Caki2 (cell line): ENCODE measurements around the gene CKM. TPM values are rescaled to one million over a fixed set of nuclear protein-coding genes. Genes with fewer than 3 reads are reported as not detected.

Source experiments
- DNase-seq: peaks from one replicate; pipeline ENCODE4 v3.0.0-alpha.2; 2015; ENCODE audit warnings: low read depth
- in situ Hi-C: cut with HindIII; loops from 2 replicates; pipeline ENCODE4 v1.10.0; 2016; ENCODE audit warnings: low sequenced_read_pairs, low pct_unique_long_range_greater_than_20kb, mixed read lengths
- total RNA-seq: library from RNA; depleted of rRNA; stranded (reverse); fragments of >200 nt; shearing (Covaris generic); gene quantifications from 2 replicates; pipeline ENCODE4 v1.2.3, GENCODE V29; 2014; ENCODE audit warnings: low replicate concordance

The CKM gene
- total RNA-seq, 1 experiment from 2014 or later = not detected

DNA sequence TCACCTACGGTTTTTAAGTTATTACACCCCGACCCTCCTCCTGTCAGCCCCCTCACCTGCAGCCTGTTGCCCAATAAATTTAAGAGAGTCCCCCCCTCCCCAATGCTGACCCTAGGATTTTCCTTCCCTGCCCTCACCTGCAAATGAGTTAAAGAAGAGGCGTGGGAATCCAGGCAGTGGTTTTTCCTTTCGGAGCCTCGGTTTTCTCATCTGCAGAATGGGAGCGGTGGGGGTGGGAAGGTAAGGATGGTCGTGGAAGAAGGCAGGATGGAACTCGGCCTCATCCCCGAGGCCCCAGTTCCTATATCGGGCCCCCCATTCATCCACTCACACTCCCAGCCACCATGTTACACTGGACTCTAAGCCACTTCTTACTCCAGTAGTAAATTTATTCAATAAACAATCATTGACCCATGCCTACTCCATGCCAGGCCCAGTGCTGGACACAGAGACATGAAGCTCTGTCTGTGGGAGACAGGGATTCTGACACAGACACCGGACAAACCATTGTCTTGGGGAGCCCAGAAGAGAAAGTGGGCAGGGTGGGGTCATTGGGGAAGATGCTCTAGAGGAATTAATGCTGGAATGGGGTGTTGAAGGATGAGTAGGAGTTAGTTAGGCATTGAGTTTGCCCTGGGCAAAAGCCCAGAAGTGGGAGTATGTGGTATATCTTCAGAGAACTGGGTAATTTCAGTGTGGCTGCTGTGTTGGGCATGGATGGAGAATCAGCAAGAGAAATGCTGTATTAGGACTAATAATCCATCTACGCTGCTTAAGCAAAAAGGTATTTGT lies 19.2 kb downstream of the CKM start:
- in situ Hi-C loops = no loop called here
- no peak for DNase-seq

DNA sequence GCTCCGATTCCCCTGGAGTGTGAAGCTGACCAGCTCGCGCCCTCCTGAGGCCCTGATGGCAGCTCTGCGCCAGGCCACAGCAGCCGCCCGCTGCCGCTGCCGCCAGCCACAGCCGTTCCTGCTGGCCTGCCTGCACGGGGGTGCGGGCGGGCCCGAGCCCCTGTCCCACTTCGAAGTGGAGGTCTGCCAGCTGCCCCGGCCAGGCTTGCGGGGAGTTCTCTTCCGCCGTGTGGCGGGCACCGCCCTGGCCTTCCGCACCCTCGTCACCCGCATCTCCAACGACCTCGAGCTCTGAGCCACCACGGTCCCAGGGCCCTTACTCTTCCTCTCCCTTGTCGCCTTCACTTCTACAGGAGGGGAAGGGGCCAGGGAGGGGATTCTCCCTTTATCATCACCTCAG lies 20.3 kb downstream of the CKM start:
- no peak for DNase-seq
- in situ Hi-C loops = no loop called here

DNA sequence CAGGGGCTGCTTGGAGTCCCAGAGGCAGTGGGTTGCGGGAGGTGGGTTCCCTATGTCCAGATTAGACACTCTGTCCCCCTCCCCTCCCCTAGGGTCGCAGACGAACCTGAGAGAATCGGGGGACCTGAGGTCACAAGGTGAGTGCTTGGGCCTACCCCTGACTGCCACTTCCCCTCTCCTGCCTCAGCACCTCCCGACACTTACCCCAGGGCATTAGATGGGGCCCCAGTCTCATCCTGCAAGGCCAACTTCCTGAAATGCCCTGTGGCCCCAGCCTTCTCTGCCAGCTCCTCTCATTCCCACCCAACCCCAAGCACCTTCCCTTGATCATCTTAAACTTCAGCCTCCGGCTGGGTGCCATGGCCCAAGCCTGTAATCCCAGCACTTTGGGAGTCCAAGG lies 23.0 kb downstream of the CKM start:
- no peak for DNase-seq
- in situ Hi-C loops = no loop called here

DNA sequence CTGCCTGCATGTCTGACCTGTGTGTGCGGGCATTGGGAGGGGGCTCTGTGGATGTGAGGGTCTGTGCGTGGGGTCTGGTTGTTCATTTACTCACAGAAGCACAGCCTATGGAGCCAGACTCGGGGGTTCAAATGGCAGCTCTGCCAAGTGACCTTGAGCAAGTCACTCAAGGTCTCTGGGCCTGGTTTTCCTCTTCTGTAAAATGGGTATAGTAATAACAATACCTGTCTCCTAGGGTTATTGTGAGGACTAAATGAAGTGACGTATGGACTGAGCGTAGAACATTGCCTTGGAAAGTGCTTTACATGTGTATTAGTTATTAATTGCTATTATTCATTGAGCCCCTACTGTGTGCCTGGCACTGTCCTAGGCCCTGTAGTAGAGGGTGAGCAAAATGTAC lies 24.4 kb downstream of the CKM start:
- in situ Hi-C loops = no loop called here
- DNase-seq = no peak

DNA sequence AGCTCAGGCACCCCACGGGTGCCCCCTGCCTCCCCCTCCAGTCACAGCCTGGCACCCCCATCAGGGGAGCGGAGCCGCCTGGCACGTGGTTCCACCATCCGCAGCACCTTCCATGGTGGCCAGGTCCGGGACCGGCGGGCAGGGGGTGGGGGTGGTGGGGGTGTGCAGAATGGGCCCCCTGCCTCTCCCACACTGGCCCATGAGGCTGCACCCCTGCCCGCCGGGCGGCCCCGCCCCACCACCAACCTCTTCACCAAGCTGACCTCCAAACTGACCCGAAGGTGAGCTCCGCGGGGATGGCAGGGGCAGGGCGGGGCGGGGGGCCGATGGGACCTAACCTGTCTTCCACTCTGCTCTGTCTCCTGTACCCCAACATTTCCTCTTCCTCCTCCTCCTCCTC lies 25.0 kb downstream of the CKM start:
- no peak for DNase-seq
- in situ Hi-C loops = no loop called here

DNA sequence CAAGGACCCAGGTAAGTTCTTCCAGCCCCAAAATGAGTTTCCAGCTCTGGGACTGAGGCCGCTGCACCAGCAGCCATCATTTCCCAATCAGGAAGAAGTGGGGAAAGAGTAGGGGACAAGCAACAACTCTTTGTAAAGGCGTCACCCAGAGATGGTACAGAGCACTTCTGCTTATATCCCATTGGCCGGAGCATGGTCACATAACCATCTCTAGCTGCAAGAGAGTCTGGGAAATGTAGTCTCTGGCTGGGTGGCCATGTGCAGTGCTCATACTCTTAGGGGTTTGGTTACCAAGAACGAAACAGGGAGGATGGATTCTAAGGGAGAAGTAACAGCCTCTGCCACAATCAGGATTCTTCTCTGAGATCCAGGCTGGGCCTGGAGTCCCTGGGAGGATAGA lies 26.3 kb downstream of the CKM start:
- DNase-seq = no peak
- in situ Hi-C loops = no loop called here

DNA sequence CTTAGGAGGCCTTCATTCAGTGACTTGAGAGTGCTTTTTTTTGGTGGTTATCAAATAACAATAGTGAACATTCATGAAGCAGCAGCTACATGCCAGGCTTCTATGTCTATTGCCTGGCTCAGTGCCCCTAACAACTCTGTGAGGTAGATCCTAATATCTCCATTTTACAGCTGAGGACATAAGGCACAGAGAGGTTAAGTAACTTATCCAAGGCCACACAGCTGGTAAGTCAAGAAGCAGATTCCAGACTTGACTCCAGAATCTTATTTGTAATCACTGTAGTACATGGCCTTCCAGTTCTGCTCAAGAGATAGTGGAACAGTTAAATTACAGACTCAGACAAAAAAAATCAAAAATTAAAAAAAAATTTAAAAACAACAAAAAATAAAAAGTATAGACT lies 26.8 kb downstream of the CKM start:
- DNase-seq = no peak
- in situ Hi-C loops = no loop called here

DNA sequence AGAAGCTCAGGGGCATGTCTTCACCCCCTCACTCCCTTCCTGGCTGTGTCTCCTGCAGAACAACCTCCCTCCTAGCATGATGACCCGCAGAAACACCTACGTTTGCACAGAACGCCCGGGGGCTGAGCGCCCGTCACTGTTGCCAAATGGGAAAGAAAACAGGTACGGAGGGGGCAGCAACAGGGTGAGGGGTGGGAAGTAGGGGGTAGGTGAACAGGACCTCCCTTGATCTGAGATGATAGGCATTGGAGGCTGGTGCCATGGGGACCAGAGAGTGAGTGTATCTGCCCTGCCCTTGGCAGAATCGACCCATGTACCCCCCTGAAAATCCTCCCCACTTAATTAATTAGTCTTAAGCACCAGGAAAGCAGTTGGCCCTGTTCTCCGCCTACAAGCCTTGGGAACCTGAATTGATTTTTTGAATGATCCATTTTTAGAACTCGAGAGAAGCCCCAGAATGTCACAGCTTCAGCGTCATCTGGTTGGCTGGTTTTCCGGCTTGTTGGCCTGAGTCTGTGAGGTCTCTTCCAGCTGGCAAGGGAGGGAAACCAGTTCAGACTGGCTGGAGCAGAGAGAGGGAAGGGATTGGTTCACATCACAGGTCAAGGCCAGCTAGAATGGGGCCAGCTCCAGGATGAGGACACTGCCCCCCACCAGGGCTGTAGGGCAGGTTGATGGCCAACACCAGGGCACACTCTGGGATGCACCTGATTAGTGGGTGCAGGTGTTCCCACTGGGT lies 28.2 kb downstream of the CKM start:
- DNase-seq = no peak
- in situ Hi-C loops = no loop called here

DNA sequence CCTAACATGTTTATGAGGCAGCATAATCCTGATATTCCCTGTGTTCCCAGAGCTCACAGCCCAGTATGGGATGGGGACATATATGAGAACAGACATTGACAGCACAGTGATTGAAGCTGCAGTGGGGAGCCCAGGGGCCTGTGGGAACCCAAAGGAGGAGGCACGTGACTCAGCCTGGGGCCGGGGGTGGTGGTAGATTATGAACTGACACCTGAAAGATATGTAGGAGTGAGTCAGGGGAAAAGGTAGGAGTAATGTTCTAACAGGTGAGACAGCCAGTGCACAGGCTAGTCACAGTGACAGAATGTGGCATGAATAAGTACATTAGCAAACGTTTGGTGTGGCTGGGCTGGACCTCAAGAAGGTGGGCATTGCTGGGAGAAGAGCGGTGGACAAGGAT lies 29.0 kb downstream of the CKM start:
- in situ Hi-C loops = no loop called here
- DNase-seq = no peak

DNA sequence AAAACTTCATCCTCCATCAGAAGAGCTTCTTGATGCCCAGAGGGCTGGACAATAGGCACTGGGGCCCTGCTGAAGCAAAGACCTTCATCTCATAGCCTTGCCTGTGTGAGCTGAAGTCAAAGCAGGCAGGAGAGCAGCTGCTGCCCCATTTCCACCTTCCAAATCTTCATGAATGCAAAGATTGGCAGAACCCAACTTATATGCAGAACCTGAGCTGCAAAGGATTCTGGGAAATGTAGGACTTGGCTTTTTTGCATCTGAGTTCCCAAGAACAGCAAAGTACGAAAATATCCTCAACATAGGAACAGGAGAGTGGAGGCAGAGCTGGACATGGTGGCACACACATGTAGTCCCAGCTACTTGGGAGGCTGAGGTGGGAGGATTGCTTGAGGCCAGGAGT lies 30.8 kb downstream of the CKM start:
- DNase-seq = no peak
- in situ Hi-C loops = no loop called here

DNA sequence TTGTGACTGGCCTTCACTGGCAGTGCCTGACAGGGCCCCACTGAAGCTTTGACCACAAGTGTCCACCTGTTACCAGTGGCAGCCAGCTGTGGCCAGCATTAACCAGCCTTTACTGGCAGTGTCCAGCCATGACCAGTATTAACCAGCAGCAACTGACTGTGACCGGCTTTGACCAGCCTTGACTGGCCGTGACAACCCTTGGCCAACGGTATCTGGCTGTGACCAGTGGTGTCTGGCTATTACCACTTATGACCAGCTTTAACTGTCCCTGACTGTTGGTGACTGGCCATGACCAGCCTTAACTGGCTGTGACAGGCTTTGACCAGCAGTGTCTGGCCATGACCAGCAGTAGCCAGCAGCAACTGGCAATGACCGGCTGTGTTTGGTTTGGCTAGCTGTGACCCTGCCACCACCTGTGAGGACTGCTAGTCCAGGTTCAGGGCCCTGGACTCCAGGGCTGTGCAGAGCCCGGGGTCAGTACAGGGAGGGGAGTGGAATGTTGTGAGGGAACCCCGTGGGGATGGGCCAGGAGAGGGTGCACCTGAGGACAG lies 32.2 kb downstream of the CKM start:
- in situ Hi-C loops = no loop called here
- no peak for DNase-seq

DNA sequence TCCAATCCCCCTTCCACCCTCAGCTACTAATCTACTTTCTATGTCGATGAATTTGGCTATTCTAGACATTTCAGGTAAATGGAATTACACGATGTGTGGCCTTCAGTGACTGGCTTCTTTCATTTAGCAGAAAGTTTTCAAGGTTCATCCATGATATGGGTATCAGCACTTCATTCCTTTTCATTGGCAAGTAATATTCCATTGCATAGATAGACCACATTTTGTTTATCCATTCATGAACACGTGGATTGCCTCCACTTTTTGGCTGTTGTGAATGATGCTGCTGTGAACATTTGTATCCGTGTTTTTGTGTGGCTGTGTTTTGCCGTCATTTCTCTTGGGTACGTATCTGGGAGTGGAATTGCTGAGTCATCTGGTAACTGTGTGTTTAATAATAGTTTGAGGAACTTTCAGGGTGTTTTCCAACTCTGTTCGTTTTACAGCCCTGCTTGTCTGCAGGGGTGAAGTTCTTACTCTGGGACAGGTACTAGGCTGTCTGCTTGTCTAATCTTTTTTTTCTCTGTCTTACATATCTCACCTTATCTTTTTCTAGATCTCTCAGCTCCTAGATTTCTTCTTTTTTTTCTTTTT lies 39.1 kb downstream of the CKM start:
- in situ Hi-C loops = no loop called here
- no peak for DNase-seq

DNA sequence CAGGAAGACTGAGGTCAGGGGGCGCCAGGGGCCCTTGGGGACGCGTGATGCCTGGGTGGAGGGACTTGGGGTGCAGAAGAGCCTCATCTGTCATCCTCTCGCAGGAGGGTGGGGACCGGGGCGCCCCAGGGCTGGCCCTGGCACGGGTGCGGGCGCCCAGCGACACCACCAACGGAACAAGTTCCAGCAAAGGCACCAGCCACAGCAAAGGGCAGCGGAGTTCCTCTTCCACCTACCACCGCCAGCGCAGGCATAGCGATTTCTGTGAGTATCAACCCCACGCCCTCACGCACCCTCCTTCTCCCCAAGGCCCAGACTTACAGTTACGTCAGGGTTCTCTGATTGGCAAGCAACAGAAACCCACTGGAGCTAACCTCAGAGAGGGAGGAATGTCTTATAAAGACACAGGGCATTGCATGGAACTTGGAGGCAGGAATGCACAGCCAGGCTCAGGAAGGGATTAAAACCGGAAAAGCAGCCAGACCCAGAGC lies 42.2 kb downstream of the CKM start:
- in situ Hi-C loops = no loop called here
- DNase-seq = no peak

DNA sequence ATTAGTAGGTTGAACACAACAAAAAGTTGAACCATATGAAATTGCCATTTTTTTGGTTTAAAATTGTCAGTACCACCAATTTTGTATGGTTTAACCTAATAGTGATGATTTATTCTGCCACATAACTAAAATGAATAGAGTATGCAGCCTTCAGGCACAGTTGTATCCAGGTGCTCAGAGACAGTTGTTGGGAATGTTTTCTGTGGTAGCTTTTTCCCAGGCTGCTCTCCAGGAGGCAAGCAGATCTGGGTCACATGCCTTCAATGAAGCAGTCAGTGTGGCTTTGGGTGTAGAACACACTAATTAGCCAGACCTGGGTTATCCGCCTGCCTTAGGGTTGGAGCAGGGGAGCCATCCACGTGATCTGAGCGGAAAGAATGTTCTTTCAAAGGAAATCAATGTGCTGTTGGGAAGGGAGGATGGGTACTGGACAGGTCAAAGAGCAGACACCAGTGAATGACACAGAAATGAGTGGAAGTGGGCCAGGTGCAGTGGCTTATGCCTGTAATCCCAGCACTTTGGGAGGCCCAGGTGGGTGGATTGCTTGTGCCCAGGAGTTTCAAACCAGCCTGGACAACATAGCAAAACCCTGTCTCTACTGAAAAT lies 43.0 kb downstream of the CKM start:
- in situ Hi-C loops = no loop called here
- no peak for DNase-seq

DNA sequence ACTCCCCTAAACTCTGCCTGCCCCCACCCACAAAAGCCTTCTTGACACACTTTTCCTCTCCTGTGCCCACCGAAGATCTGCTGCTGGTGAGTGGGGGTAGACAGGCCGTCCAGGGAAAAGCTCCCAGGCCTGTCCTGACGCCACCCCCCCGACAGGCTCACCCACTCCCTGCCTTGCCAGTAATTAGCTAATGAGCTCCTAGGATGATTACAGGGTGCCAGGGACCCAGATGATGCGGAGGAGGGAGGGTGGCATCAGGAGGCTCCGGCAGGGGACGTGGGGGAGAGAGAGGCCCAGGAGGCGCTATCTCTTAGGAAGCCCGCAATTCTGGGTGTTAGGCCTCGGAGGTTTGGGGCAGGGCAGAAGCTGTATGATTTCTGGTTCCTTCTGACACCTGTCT lies 44.6 kb downstream of the CKM start:
- DNase-seq = no peak
- in situ Hi-C loops = no loop called here

DNA sequence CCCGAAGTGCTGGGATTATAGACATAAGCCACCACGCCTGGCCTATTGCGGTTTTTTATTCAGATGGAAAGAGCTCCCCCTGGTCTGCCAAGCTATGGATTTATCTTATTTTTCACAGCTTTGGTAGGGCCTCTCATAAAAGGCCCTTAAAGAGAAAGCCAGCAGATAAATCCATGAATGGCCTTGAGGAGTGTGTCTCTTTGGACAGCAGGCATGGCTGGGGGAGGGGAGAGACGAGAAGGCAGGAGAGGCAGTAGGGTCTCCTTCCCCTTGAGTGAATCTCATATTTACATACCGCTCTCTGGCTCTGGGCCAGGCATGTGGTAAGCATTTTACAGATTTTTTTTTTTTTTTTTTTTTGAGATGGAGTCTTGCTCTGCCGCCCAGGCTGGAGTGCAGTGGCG lies 46.4 kb downstream of the CKM start:
- no peak for DNase-seq
- in situ Hi-C loops = no loop called here

DNA sequence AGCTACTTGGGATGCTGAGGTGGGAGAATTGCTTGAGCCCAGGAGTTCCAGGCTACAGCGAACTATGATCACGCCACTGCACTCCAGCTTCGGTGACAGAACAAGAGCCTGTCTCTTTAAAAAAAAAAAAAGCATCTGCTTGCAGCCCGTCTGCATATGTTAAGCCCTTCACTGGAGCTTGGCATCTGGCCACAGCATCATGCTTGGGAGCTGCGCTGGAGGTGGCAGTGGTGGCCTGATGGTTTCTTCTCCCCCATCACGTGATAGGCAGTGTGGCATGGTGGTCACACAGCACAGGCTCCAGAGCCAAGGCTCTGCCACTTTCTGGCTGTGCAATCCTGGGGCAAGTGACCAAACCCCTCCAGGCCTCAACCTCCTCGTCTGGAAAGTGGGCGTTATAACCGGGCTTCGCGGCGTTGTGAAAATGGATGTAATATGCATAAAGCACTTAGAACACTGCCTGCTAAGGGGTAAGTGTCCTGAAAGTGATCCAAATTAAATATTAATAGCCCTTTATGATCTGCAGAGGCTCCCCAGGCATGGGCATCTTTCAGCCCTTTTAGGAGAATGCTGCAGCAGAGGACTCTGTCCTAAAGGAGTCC lies 47.2 kb downstream of the CKM start:
- peak; percentile 29 for DNase-seq
- in situ Hi-C loops = no loop called here

DNA sequence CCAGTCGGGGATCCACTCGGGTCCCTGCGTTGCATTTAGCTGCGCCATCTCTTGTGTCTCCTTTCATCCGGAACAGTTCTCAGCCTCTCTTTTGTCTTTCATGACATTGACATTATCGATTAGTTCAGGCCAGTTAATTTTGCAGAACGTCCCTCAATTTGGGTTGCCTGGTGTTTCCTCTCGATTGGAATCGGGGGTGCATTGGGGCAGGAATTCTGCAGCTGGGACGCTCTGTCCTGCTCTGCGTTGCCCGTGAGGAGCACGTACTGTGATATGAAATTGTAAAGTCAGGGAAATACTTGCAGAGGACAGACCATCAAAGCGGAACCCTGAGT lies 49.2 kb downstream of the CKM start:
- no peak for DNase-seq
- in situ Hi-C loops = no loop called here

DNA sequence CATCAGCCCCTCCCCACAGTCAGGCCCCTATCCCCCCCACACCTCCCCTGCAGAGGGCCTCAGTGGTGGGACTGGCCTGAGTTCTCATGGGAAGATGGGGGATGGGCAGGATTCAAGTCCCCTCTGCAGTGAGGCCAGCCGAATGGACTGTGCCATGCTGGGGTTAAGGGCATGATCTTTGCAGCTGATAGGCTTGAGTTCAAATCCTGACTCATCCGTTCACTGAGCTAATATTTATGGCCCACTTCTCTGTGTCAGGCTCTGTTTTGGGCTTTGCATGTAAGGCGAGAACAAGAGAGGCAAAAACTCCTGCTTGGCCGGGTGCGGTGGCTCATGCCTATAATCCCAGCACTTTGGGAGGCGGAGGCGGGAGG lies 51.0 kb downstream of the CKM start:
- no peak for DNase-seq
- in situ Hi-C loops = no loop called here
